Measurements from ENCODE around the gene IKZF3.
"Not testable (repeated sequence)": the region's sequence is repeated elsewhere in the genome, so short reads cannot be mapped to it uniquely, and the experiment has no call there.

The IKZF3 gene

GRCh38 chr17:39863918-39864746 lies at the start of gene IKZF3:
Gene IKZF3 (minus strand): TSS chr17:39864312. CDS start chr17:39864126, 186 bp downstream.
- DNase-seq = peak; percentile 78

- no peak for DNase-seq
Observed at GRCh38 chr17:39908789-39909352, 44.8 kb upstream of the IKZF3 start.

- DNase-seq = no peak
Observed at GRCh38 chr17:39904990-39905288, 40.8 kb upstream of the IKZF3 start.

- DNase-seq = no peak
Observed at GRCh38 chr17:39903158-39903884, 39.2 kb upstream of the IKZF3 start.

GRCh38 chr17:39902027-39902426 lies 37.9 kb upstream of the IKZF3 start:
- DNase-seq = not testable (repeated sequence)

- DNase-seq = no peak
Observed at GRCh38 chr17:39899215-39899614, 35.1 kb upstream of the IKZF3 start.

- DNase-seq = no peak
Observed at GRCh38 chr17:39898088-39898487, 34.0 kb upstream of the IKZF3 start.

GRCh38 chr17:39894681-39895376 lies 30.7 kb upstream of the IKZF3 start:
- no peak for DNase-seq

GRCh38 chr17:39889200-39889599 lies 25.1 kb upstream of the IKZF3 start:
- DNase-seq = no peak

- DNase-seq = no peak
Observed at GRCh38 chr17:39887078-39887477, 23.0 kb upstream of the IKZF3 start.

GRCh38 chr17:39886102-39886501 lies 22.0 kb upstream of the IKZF3 start:
- DNase-seq = not testable (repeated sequence)

GRCh38 chr17:39872751-39873150 lies 8.6 kb upstream of the IKZF3 start:
- no peak for DNase-seq

GRCh38 chr17:39871801-39872200 lies 7.7 kb upstream of the IKZF3 start:
- no peak for DNase-seq

- no peak for DNase-seq
Observed at GRCh38 chr17:39870776-39871175, 6.7 kb upstream of the IKZF3 start.

GRCh38 chr17:39868554-39868942 lies 4.4 kb upstream of the IKZF3 start:
- DNase-seq = no peak

- peak; percentile 54 to 58 for DNase-seq
Observed at GRCh38 chr17:39867880-39868553, 3.9 kb upstream of the IKZF3 start, which contains the start of gene ZPBP2. Gene ZPBP2 (plus strand): TSS chr17:39868202. CDS start chr17:39868355, 153 bp downstream.

GRCh38 chr17:39867084-39867879 lies 3.2 kb upstream of the IKZF3 start:
- DNase-seq = peak; percentile 58 to 65

- DNase-seq = no peak
Observed at GRCh38 chr17:39866013-39866730, 2.1 kb upstream of the IKZF3 start.

- DNase-seq = no peak
Observed at GRCh38 chr17:39863244-39863917, 731 bp downstream of the IKZF3 start.

- DNase-seq = no peak
Observed at GRCh38 chr17:39861235-39861634, 2.9 kb downstream of the IKZF3 start.
